WTC11 (cell line): ENCODE results near the gene RSPO3. TPM values are rescaled to one million over a fixed set of nuclear protein-coding genes. Genes with fewer than 3 reads are reported as not detected.

Experiments used
- ATAC-seq: fragments of 200-7000 bp; cut with Tn5 transposase; 2 replicates; pipeline ENCODE4 v1.10.0; 2021; ENCODE audit warnings: mild to moderate bottlenecking, moderate library complexity
- CTCF ChIA-PET: fragments of 300-600 bp; sonication (Branson Sonifier 250); formaldehyde crosslinking; loops from one replicate; lab custom pipeline; 2021; ENCODE audit warnings: antibody characterized with exemption; lab: Charles Lee
- POLR2A ChIA-PET: fragments of 350-600 bp; sonication (Branson Sonifier 250); formaldehyde crosslinking; loops from one replicate; lab custom pipeline; 2021; ENCODE audit warnings: antibody characterized with exemption; lab: Charles Lee
- DNase-seq: peaks from one replicate; pipeline ENCODE4 v3.0.0; 2021; ENCODE audit warnings: low spot score
- H3K27ac Mint-ChIP-seq: 2 replicates; pipeline ENCODE4 v1.8.0; 2021; ENCODE audit warnings: mixed read lengths
- H3K27me3 Mint-ChIP-seq: 2 replicates; pipeline ENCODE4 v1.8.0; 2021; ENCODE audit warnings: low read depth, mild to moderate bottlenecking, moderate library complexity, mixed read lengths
- H3K36me3 Mint-ChIP-seq: 2 replicates; pipeline ENCODE4 v1.8.0; 2021; ENCODE audit warnings: mixed read lengths
- H3K4me1 Mint-ChIP-seq: 2 replicates; pipeline ENCODE4 v1.8.0; 2022; ENCODE audit warnings: mixed read lengths
- H3K4me3 Mint-ChIP-seq: 2 replicates; pipeline ENCODE4 v1.8.0; 2021; ENCODE audit warnings: mild to moderate bottlenecking, moderate library complexity, mixed read lengths
- H3K9me3 Mint-ChIP-seq: 2 replicates; pipeline ENCODE4 v1.8.0; 2021; ENCODE audit warnings: mixed read lengths
- ATF1 ChIP-seq: sonication (generic); formaldehyde crosslinking; IDR thresholded peaks from 2 replicates; pipeline ENCODE4 v1.8.1; 2023; ENCODE audit warnings: mild to moderate bottlenecking, moderate library complexity, missing genetic modification reagents
- ATF6 ChIP-seq: sonication (generic); formaldehyde crosslinking; IDR thresholded peaks from 2 replicates; pipeline ENCODE4 v1.8.1; 2023; ENCODE audit warnings: mild to moderate bottlenecking, missing genetic modification reagents
- FOXJ3 ChIP-seq: sonication (generic); formaldehyde crosslinking; IDR thresholded peaks from 2 replicates; pipeline ENCODE4 v1.9.0; 2021; ENCODE audit warnings: missing genetic modification reagents, mild to moderate bottlenecking, borderline replicate concordance
- HMGA2 ChIP-seq: fragments of 250-450 bp; sonication (Bioruptor Pico); IDR thresholded peaks from 2 replicates; pipeline ENCODE4 v1.4.0; 2021; ENCODE audit warnings: mild to moderate bottlenecking, moderate library complexity
- NFATC4 ChIP-seq: fragments of 250-450 bp; sonication (Bioruptor Pico); IDR thresholded peaks from 2 replicates; pipeline ENCODE4 v1.9.0; 2021; ENCODE audit warnings: mild to moderate bottlenecking
- PRDM15 ChIP-seq: sonication (generic); formaldehyde crosslinking; IDR thresholded peaks from 2 replicates; pipeline ENCODE4 v1.8.0; 2022; ENCODE audit warnings: missing genetic modification reagents
- PREB ChIP-seq: sonication (generic); formaldehyde crosslinking; IDR thresholded peaks from 2 replicates; pipeline ENCODE4 v1.8.1; 2022; ENCODE audit warnings: mild to moderate bottlenecking, missing genetic modification reagents, moderate library complexity, borderline replicate concordance
- PRRX2 ChIP-seq: fragments of 250-450 bp; sonication (Bioruptor Pico); IDR thresholded peaks from 2 replicates; pipeline ENCODE4 v1.8.0; 2021; ENCODE audit warnings: mild to moderate bottlenecking
- SMAD3 ChIP-seq: sonication (generic); formaldehyde crosslinking; IDR thresholded peaks from 2 replicates; pipeline ENCODE4 v1.8.0; 2022; ENCODE audit warnings: missing genetic modification reagents, mild to moderate bottlenecking, borderline replicate concordance
- SMAD4 ChIP-seq: sonication (generic); formaldehyde crosslinking; IDR thresholded peaks from 2 replicates; pipeline ENCODE4 v1.8.0; 2022; ENCODE audit warnings: mild to moderate bottlenecking, missing genetic modification reagents
- SOX15 ChIP-seq: fragments of 250-450 bp; sonication (Bioruptor Pico); IDR thresholded peaks from 2 replicates; pipeline ENCODE4 v1.9.0; 2021; ENCODE audit warnings: mild to moderate bottlenecking
- TCF7 ChIP-seq: sonication (generic); formaldehyde crosslinking; IDR thresholded peaks from 2 replicates; pipeline ENCODE4 v1.8.0; 2022; ENCODE audit warnings: mild to moderate bottlenecking, low read depth, missing genetic modification reagents, moderate library complexity
- USF2 ChIP-seq: sonication (generic); formaldehyde crosslinking; IDR thresholded peaks from 2 replicates; pipeline ENCODE4 v1.8.1; 2023; ENCODE audit warnings: mild to moderate bottlenecking, missing genetic modification reagents, moderate library complexity
- ZNF423 ChIP-seq: fragments of 250-450 bp; sonication (Bioruptor Pico); IDR thresholded peaks from 2 replicates; pipeline ENCODE4 v2.1.2; 2022; ENCODE audit warnings: mild to moderate bottlenecking, moderate library complexity
- ZNF532 ChIP-seq: fragments of 250-450 bp; sonication (Bioruptor Pico); IDR thresholded peaks from 2 replicates; pipeline ENCODE4 v1.9.0; 2021; ENCODE audit warnings: mild to moderate bottlenecking, borderline replicate concordance
- ZNF671 ChIP-seq: fragments of 250-450 bp; sonication (Bioruptor Pico); IDR thresholded peaks from 2 replicates; pipeline ENCODE4 v1.8.0; 2021; ENCODE audit warnings: mild to moderate bottlenecking
- total RNA-seq: library from RNA; stranded (reverse); gene quantifications from 3 replicates; pipeline ENCODE4 v1.2.3, GENCODE V29; 2021

Gene RSPO3
- total RNA-seq, 1 experiment from 2014 or later = not detected

- H3K4me3 Mint-ChIP-seq = no peak overlapping the region
- peaks cover 16% of the 10 kb centered on the region for H3K4me1 Mint-ChIP-seq
- TF ChIP-seq PRDM15 (CRISPR knock-in tag) (no peak), SMAD3 (no peak), ZNF423 (CRISPR knock-in tag) (no peak), TCF7 (CRISPR knock-in tag) (no peak), SOX15 (no peak), ATF6 (CRISPR knock-in tag) (no peak), ATF1 (CRISPR knock-in tag) (no peak), ZNF532 (CRISPR knock-in tag) (no peak), FOXJ3 (CRISPR knock-in tag) (no peak), PREB (no peak), SMAD4 (CRISPR knock-in tag) (no peak), PRRX2 (no peak), HMGA2 (CRISPR knock-in tag) (no peak), ZNF671 (CRISPR knock-in tag) (no peak), NFATC4 (CRISPR knock-in tag) (no peak), USF2 (CRISPR knock-in tag) (no peak)
- TF ChIP-seq, all 79 proteins: peak for 0
- ChIA-PET CTCF (interaction anchor here (1.2 to 2.4 kb wide), 7 partner anchors 9 to 331 kb away, joined by 3 to 41 read pairs (median 8); partner anchors contain the start of gene RNF146), POLR2A (no interaction called here)
- DNase-seq (no peak), ATAC-seq (no peak)
- peaks cover 11% of the 10 kb centered on the region for H3K9me3 Mint-ChIP-seq
- H3K27me3 Mint-ChIP-seq = no peaks in the 10 kb centered on the region
- H3K27ac Mint-ChIP-seq = no peak overlapping the region
- H3K36me3 Mint-ChIP-seq = no peaks in the 10 kb centered on the region
These were observed 67.0 kb downstream of the RSPO3 start for GRCh38 chr6:127185437-127185995.
